Activated naive CD8-positive, alpha-beta T cell treated with anti-CD3 and anti-CD28 coated beads for 36 hours (primary cell): ENCODE results near the gene AFM. TPM values are rescaled to one million over a fixed set of nuclear protein-coding genes. Genes with fewer than 3 reads are reported as not detected.

Experiments
- DNase-seq: peaks from one replicate; pipeline ENCODE4 v3.0.0; 2021
- H3K27ac Mint-ChIP-seq: one replicate; pipeline ENCODE4 v1.8.0; 2022; ENCODE audit warnings: mild to moderate bottlenecking, moderate library complexity, mixed read lengths
- H3K27me3 Mint-ChIP-seq: one replicate; pipeline ENCODE4 v1.8.0; 2022; ENCODE audit warnings: mild to moderate bottlenecking, mixed read lengths
- H3K36me3 Mint-ChIP-seq: one replicate; pipeline ENCODE4 v1.8.0; 2021; ENCODE audit warnings: mild to moderate bottlenecking, mixed read lengths
- H3K4me1 Mint-ChIP-seq: one replicate; pipeline ENCODE4 v1.8.0; 2021; ENCODE audit warnings: mixed read lengths
- H3K4me3 Mint-ChIP-seq: one replicate; pipeline ENCODE4 v1.8.0; 2022; ENCODE audit warnings: mild to moderate bottlenecking, moderate library complexity, mixed read lengths
- H3K9me3 Mint-ChIP-seq: one replicate; pipeline ENCODE4 v1.8.0; 2022; ENCODE audit warnings: mixed read lengths
- total RNA-seq, 2 experiments: library from RNA; stranded (reverse); gene quantifications; one replicate each; pipeline ENCODE4 v1.2.3, GENCODE V29; 2021

AFM gene
- total RNA-seq: not detected

GRCh38 chr4:73481358-73481757, at the start of gene AFM:
Gene AFM (plus strand): TSS chr4:73481745. CDS start chr4:73481776, 31 bp downstream.
- H3K27ac Mint-ChIP-seq: no peak within 1 kb of the TSS
- H3K36me3 Mint-ChIP-seq: no peaks in the 10 kb centered on the region
- no peak for DNase-seq
- no peak within 1 kb of the TSS for H3K4me3 Mint-ChIP-seq
- peaks cover 14% of the 10 kb centered on the region for H3K27me3 Mint-ChIP-seq
- no peaks in the 10 kb centered on the region for H3K9me3 Mint-ChIP-seq
- H3K4me1 Mint-ChIP-seq: no peaks in the 10 kb centered on the region

- H3K27ac Mint-ChIP-seq: no peak overlapping the region
- no peaks in the 10 kb centered on the region for H3K9me3 Mint-ChIP-seq
- peaks cover 9% of the 10 kb centered on the region for H3K27me3 Mint-ChIP-seq
- no peaks in the 10 kb centered on the region for H3K36me3 Mint-ChIP-seq
- H3K4me1 Mint-ChIP-seq: no peaks in the 10 kb centered on the region
- no peak for DNase-seq
- H3K4me3 Mint-ChIP-seq: no peak overlapping the region
Measured at GRCh38 chr4:73431813-73432168, 49.8 kb upstream of the AFM start.

DNA sequence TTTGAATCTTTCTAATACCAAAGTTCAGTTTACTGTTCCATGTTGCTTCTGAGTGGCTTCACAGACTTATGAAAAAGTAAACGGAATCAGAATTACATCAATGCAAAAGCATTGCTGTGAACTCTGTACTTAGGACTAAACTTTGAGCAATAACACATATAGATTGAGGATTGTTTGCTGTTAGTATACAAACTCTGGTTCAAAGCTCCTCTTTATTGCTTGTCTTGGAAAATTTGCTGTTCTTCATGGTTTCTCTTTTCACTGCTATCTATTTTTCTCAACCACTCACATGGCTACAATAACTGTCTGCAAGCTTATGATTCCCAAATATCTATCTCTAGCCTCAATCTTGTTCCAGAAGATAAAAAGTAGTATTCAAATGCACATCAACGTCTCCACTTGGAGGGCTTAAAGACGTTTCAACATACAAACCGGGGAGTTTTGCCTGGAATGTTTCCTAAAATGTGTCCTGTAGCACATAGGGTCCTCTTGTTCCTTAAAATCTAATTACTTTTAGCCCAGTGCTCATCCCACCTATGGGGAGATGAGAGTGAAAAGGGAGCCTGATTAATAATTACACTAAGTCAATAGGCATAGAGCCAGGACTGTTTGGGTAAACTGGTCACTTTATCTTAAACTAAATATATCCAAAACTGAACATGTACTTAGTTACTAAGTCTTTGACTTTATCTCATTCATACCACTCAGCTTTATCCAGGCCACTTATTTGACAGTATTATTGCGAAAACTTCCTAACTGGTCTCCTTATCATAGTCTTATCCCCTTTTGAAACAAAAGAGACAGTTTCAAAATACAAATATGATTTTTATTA, 49.2 kb upstream of the AFM start:
- H3K4me1 Mint-ChIP-seq: no peaks in the 10 kb centered on the region
- no peaks in the 10 kb centered on the region for H3K9me3 Mint-ChIP-seq
- DNase-seq: no peak
- H3K27me3 Mint-ChIP-seq: peaks cover 9% of the 10 kb centered on the region
- H3K4me3 Mint-ChIP-seq: no peak overlapping the region
- no peaks in the 10 kb centered on the region for H3K36me3 Mint-ChIP-seq
- H3K27ac Mint-ChIP-seq: no peak overlapping the region

DNA sequence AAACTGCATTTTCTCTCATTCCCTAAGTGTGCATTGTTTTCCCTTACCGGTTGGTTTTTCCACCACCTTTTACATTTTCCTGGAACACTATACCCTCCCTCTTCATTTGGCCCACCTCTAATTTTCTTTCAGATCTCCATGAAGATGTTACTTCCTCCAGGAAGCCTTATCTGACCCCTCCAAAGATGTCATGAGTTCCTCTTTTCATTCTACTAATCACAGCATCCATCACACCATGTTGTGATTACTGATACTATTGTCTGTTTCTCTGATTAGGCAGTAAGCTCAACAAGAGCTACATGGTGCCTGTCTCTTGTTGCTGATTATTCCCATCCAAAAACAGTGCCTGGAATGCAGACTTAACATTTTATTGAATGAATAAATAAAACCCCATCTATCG, 48.4 kb upstream of the AFM start:
- no peaks in the 10 kb centered on the region for H3K9me3 Mint-ChIP-seq
- no peak for DNase-seq
- H3K27ac Mint-ChIP-seq: no peak overlapping the region

DNA sequence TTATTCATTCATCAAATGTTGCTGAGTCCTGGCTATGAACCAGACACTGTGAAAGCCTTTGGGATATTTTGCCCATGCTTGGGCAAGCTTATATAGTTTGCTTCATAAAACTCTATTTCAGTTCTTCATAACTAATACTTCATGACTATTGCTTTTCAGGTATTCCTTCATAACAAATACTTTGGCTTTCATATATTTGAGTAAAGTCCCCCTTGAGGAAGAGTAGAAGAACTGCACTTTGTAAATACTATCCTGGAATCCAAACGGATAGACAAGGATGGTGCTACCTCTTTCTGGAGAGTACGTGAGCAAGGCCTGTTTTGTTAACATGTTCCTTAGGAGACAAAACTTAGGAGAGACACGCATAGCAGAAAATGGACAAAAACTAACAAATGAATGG, 47.2 kb upstream of the AFM start:
- Mint-ChIP-seq H3K4me1 (no peaks in the 10 kb centered on the region), H3K36me3 (no peaks in the 10 kb centered on the region), H3K4me3 (no peak overlapping the region), H3K27ac (no peak overlapping the region), H3K9me3 (no peaks in the 10 kb centered on the region), H3K27me3 (peaks cover 15% of the 10 kb centered on the region)
- no peak for DNase-seq

More for the DNA sequence above, 48.4 kb upstream of the AFM start:
- Mint-ChIP-seq H3K36me3 (no peaks in the 10 kb centered on the region), H3K27me3 (peaks cover 12% of the 10 kb centered on the region), H3K4me1 (no peaks in the 10 kb centered on the region), H3K4me3 (no peak overlapping the region)

DNA sequence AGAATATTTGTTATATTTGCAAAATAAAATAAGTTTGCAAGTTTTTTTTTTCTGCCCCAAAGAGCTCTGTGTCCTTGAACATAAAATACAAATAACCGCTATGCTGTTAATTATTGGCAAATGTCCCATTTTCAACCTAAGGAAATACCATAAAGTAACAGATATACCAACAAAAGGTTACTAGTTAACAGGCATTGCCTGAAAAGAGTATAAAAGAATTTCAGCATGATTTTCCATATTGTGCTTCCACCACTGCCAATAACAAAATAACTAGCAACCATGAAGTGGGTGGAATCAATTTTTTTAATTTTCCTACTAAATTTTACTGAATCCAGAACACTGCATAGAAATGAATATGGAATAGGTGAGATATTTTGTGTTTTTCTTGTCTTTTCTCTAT, 45.6 kb upstream of the AFM start, which contains the start of gene AFP:
TSS of gene AFP (plus strand) at position 238 of the 400 bp plus-strand sequence. CDS start at position 280, 42 bp downstream.
- no peaks in the 10 kb centered on the region for H3K36me3 Mint-ChIP-seq
- no peaks in the 10 kb centered on the region for H3K9me3 Mint-ChIP-seq
- H3K4me3 Mint-ChIP-seq: no peak within 1 kb of the TSS
- DNase-seq: no peak
- H3K4me1 Mint-ChIP-seq: no peaks in the 10 kb centered on the region
- peaks cover 15% of the 10 kb centered on the region for H3K27me3 Mint-ChIP-seq
- H3K27ac Mint-ChIP-seq: no peak within 1 kb of the TSS

DNA sequence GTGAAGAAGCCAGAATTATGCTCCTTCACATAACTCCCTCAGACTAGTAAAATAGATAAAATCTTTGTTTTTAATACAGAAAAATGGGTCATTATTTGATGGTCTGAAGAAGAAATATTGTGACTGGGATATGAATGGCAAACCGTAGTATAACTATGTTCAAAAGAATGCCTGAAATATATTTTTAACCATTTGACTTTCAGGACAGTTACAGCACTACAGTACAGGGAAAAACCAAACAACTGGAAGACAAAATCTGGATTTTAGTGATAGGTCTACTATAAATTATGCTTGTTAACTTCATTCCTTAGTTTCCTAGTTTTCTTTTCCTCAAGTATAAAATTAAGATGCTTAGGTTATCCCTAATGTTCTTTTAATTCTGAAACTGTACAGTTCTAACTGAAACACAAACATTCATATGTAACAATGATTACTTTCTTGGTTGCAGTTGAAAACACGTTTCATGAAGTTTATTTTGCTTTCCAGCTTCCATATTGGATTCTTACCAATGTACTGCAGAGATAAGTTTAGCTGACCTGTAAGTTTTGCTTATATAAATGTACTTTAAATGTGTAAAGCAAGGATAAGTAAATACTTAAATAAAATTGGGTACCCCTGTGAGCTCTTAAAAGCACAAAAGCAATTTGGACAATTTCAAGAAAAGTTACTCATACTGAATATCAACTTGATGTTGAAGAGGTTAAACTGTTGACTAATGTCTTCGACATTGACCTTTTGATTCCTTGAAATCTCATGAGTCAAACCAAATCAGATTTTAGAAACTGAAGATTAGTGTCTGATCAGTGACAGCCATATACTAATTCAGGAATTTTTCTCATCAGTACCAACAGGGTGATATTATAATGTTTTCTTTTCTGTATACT, 44.6 kb upstream of the AFM start:
- no peaks in the 10 kb centered on the region for H3K9me3 Mint-ChIP-seq
- no peak overlapping the region for H3K27ac Mint-ChIP-seq
- no peaks in the 10 kb centered on the region for H3K4me1 Mint-ChIP-seq
- H3K36me3 Mint-ChIP-seq: no peaks in the 10 kb centered on the region
- no peak for DNase-seq
- no peak overlapping the region for H3K4me3 Mint-ChIP-seq
- peaks cover 15% of the 10 kb centered on the region for H3K27me3 Mint-ChIP-seq

GRCh38 chr4:73437558-73437956, 44.0 kb upstream of the AFM start:
- Mint-ChIP-seq H3K4me3 (no peak overlapping the region), H3K36me3 (no peaks in the 10 kb centered on the region), H3K27me3 (peaks cover 10% of the 10 kb centered on the region), H3K4me1 (no peaks in the 10 kb centered on the region), H3K27ac (no peak overlapping the region), H3K9me3 (no peaks in the 10 kb centered on the region)
- DNase-seq: no peak

DNA sequence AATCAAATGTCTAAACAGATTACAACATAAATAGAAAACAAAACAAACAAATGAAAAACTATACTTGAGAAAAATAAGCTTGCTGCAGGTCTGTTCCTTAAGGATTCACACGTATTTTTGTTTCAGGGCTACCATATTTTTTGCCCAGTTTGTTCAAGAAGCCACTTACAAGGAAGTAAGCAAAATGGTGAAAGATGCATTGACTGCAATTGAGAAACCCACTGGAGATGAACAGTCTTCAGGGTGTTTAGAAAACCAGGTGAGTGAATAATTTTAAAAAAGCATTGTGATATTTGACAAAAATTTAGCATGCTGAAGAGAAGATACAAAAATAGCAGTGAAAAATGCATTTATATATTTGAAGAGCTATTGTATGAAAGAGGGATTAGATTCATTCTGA, 43.5 kb upstream of the AFM start:
- Mint-ChIP-seq H3K27ac (no peak overlapping the region), H3K27me3 (peaks cover 10% of the 10 kb centered on the region), H3K4me1 (no peaks in the 10 kb centered on the region), H3K4me3 (no peak overlapping the region), H3K36me3 (no peaks in the 10 kb centered on the region), H3K9me3 (no peaks in the 10 kb centered on the region)
- DNase-seq: no peak

- no peaks in the 10 kb centered on the region for H3K9me3 Mint-ChIP-seq
- no peak overlapping the region for H3K4me3 Mint-ChIP-seq
- H3K27ac Mint-ChIP-seq: no peak overlapping the region
- no peak for DNase-seq
- H3K4me1 Mint-ChIP-seq: no peaks in the 10 kb centered on the region
- H3K27me3 Mint-ChIP-seq: peaks cover 10% of the 10 kb centered on the region
- no peaks in the 10 kb centered on the region for H3K36me3 Mint-ChIP-seq
Measured at GRCh38 chr4:73438582-73439215, 42.8 kb upstream of the AFM start.

GRCh38 chr4:73439445-73439844, 42.1 kb upstream of the AFM start:
- Mint-ChIP-seq H3K4me3 (no peak overlapping the region), H3K4me1 (no peaks in the 10 kb centered on the region), H3K27ac (no peak overlapping the region), H3K36me3 (no peaks in the 10 kb centered on the region), H3K9me3 (no peaks in the 10 kb centered on the region), H3K27me3 (peaks cover 7% of the 10 kb centered on the region)
- DNase-seq: no peak

- Mint-ChIP-seq H3K36me3 (no peaks in the 10 kb centered on the region), H3K4me1 (no peaks in the 10 kb centered on the region), H3K27ac (no peak overlapping the region), H3K4me3 (no peak overlapping the region), H3K9me3 (no peaks in the 10 kb centered on the region), H3K27me3 (peaks cover 5% of the 10 kb centered on the region)
- no peak for DNase-seq
Measured at GRCh38 chr4:73439991-73440390, 41.6 kb upstream of the AFM start.

DNA sequence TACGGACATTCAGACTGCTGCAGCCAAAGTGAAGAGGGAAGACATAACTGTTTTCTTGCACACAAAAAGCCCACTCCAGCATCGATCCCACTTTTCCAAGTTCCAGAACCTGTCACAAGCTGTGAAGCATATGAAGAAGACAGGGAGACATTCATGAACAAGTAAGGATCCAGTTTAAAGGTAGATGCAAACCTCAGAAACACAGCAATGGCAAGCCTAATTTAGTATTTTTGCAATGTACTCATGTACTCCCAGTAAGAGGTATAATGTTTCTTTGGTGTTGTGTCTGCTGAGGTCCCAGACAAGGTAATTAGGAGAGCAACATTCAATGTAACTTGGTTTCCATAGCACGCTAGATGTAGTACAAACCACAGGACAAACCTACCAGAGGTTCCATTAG, 40.9 kb upstream of the AFM start:
- H3K4me1 Mint-ChIP-seq: no peaks in the 10 kb centered on the region
- H3K36me3 Mint-ChIP-seq: no peaks in the 10 kb centered on the region
- no peak overlapping the region for H3K27ac Mint-ChIP-seq
- no peaks in the 10 kb centered on the region for H3K9me3 Mint-ChIP-seq
- H3K4me3 Mint-ChIP-seq: no peak overlapping the region
- no peak for DNase-seq
- H3K27me3 Mint-ChIP-seq: peaks cover 5% of the 10 kb centered on the region

DNA sequence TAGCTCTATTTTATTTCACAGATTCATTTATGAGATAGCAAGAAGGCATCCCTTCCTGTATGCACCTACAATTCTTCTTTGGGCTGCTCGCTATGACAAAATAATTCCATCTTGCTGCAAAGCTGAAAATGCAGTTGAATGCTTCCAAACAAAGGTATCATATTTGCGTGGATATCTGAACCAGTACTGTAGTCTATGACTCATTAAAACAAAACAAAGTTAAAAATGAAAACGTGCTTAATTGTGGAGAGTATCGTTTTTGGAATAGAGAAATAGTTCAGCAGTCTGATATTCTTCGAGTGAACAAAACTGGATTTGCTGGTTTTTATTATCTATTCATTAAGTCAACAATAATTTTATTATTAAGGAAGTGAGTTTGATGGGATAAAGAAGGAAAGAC, 39.3 kb upstream of the AFM start:
- DNase-seq: no peak
- Mint-ChIP-seq H3K27me3 (peaks cover 5% of the 10 kb centered on the region), H3K9me3 (no peaks in the 10 kb centered on the region), H3K27ac (no peak overlapping the region), H3K4me1 (no peaks in the 10 kb centered on the region), H3K36me3 (no peaks in the 10 kb centered on the region), H3K4me3 (no peak overlapping the region)

- H3K4me3 Mint-ChIP-seq: no peak overlapping the region
- peaks cover 7% of the 10 kb centered on the region for H3K27me3 Mint-ChIP-seq
- H3K9me3 Mint-ChIP-seq: no peaks in the 10 kb centered on the region
- no peak for DNase-seq
- H3K4me1 Mint-ChIP-seq: no peaks in the 10 kb centered on the region
- no peak overlapping the region for H3K27ac Mint-ChIP-seq
- no peaks in the 10 kb centered on the region for H3K36me3 Mint-ChIP-seq
Measured at GRCh38 chr4:73443224-73443623, 38.3 kb upstream of the AFM start.
